Measurements from ENCODE around the gene P2RY4. TPM values are rescaled to one million over a fixed set of nuclear protein-coding genes. Genes with fewer than 3 reads are reported as not detected.

P2RY4 gene
- total and polyA plus RNA-seq, 2 of the 8 experiments (the other 6 are each of a cell fraction or from before 2014, with no cell fraction given), result 0.38 TPM; not detected in 1

- H4K5ac ChIP-seq (ENCODE audit: insufficient read length, low read depth, low read length), result no peak overlapping the region
- H3K23me2 ChIP-seq (ENCODE audit: low read depth, low read length), result no peaks in the 10 kb centered on the region
- H3K36me3 ChIP-seq (ENCODE audit: control insufficient read depth in 2 of 4, insufficient read depth in 4 of 4, low read length in 3 of 4), result no peaks in the 10 kb centered on the region
- no peak overlapping the region for H3K18ac ChIP-seq (ENCODE audit: extremely low read depth, low read length)
- H2AK5ac ChIP-seq (ENCODE audit: low read depth, low read length), result no peak overlapping the region
- H3K27me3 ChIP-seq (replicated peaks in 1 of 4; ENCODE audit: control insufficient read depth in 3 of 4, extremely low read depth in 1 of 4, insufficient read depth in 3 of 4, low read length in 3 of 4), result no peaks in the 10 kb centered on the region
- H4K91ac ChIP-seq (replicated peaks; ENCODE audit: insufficient read length, low read length), result no peak overlapping the region
- no peak overlapping the region for H2BK12ac ChIP-seq (ENCODE audit: low read depth, low read length)
- no peak overlapping the region for H3K23ac ChIP-seq (ENCODE audit: insufficient read length)
- POLR2A ChIA-PET (ENCODE audit: partially characterized antibody), result no interaction called here
- H4K8ac ChIP-seq (ENCODE audit: extremely low read depth, insufficient read depth, low read length), result no peak overlapping the region
- H3K4ac ChIP-seq (replicated peaks; ENCODE audit: insufficient read length, low read depth, low read length), result no peak overlapping the region
- no peaks in the 10 kb centered on the region for H4K20me1 ChIP-seq (replicated peaks in 1 of 2; ENCODE audit: control insufficient read depth in 1 of 2, insufficient read depth in 2 of 2, low read length in 2 of 2)
- H3K4me2 ChIP-seq (ENCODE audit: insufficient read depth in 1 of 2, low read depth in 2 of 2, low read length in 2 of 2), result no peak overlapping the region
- no peak overlapping the region for H2BK120ac ChIP-seq (replicated peaks; ENCODE audit: low read depth, low read length)
- H3K9me3 ChIP-seq (ENCODE audit: insufficient read depth in 2 of 2, low read depth in 1 of 2, low read length in 1 of 2), result no peaks in the 10 kb centered on the region
- no peak overlapping the region for H2BK20ac ChIP-seq (ENCODE audit: low read length)
- no peak overlapping the region for H2BK15ac ChIP-seq (ENCODE audit: low read length)
- WGBS, 2 experiments (ENCODE audit: extremely low coverage in 1 of 2, insufficient coverage in 1 of 2, insufficient read length in 1 of 2, insufficient replicate concordance in 2 of 2, low coverage in 1 of 2, low lambda C conversion rate in 2 of 2, missing lambda C conversion rate in 1 of 2), result 87% methylated on average over 5 of the region's 5 CpGs; no CpG with 5 or more reads in 1 of the 2 experiments
- H3K27ac ChIP-seq (ENCODE audit: low read depth, low read length), result no peak overlapping the region
- no peaks in the 10 kb centered on the region for H3K79me1 ChIP-seq (ENCODE audit: low read depth, low read length)
- H3K14ac ChIP-seq (ENCODE audit: insufficient read length), result no peak overlapping the region
- FAIRE-seq (no peak), DNase-seq (ENCODE audit: low read depth in 1 of 2, low spot score in 2 of 2) (no peak)
- H3K9ac ChIP-seq (replicated peaks in 1 of 4; ENCODE audit: extremely low read depth in 1 of 4, low read depth in 3 of 4, low read length in 3 of 4), result no peak overlapping the region
- H2BK5ac ChIP-seq (ENCODE audit: low read depth, low read length), result no peak overlapping the region
- no peaks in the 10 kb centered on the region for H3K4me1 ChIP-seq (replicated peaks in 1 of 4; ENCODE audit: control insufficient read depth in 3 of 4, insufficient read depth in 4 of 4, low read length in 3 of 4)
- CTCF ChIA-PET (ENCODE audit: partially characterized antibody), result no interaction called here
- no peak overlapping the region for H3K4me3 ChIP-seq (ENCODE audit: extremely low read depth in 1 of 4, insufficient read depth in 2 of 4, low read depth in 3 of 4, low read length in 4 of 4)
- H3K79me2 ChIP-seq (ENCODE audit: control insufficient read depth in 1 of 2, insufficient read depth in 2 of 2, low read length in 2 of 2), result no peaks in the 10 kb centered on the region
- H3K56ac ChIP-seq (replicated peaks; ENCODE audit: insufficient read length, low read depth, low read length), result no peak overlapping the region
- H2AFZ ChIP-seq (ENCODE audit: low read length), result no peak overlapping the region
- no peak for TF ChIP-seq RBBP5 (IDR thresholded peaks at IDR 0.05; ENCODE audit: borderline replicate concordance, low read depth, low read length)
- no peak for TF ChIP-seq BRCA1 (IDR thresholded peaks at IDR 0.05; ENCODE audit: low read depth, low read length)
- no peak for TF ChIP-seq TAF1 (IDR thresholded peaks at IDR 0.05; ENCODE audit: low read depth, low read length)
- no peak for TF ChIP-seq NANOG (IDR thresholded peaks at IDR 0.05; ENCODE audit: insufficient read depth, low read depth, low read length, poor library complexity, severe bottlenecking)
- TF ChIP-seq TAF7 (optimal IDR thresholded peaks at IDR 0.05; ENCODE audit: borderline replicate concordance, low read depth, low read length), result no peak
- TF ChIP-seq JUND (IDR thresholded peaks at IDR 0.05; ENCODE audit: low read length), result no peak
- TF ChIP-seq, protein P1, sequence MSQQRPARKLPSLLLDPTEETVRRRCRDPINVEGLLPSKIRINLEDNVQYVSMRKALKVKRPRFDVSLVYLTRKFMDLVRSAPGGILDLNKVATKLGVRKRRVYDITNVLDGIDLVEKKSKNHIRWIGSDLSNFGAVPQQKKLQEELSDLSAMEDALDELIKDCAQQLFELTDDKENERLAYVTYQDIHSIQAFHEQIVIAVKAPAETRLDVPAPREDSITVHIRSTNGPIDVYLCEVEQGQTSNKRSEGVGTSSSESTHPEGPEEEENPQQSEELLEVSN (IDR thresholded peaks at IDR 0.05), result no peak
- no peak for TF ChIP-seq EGR1 (IDR thresholded peaks at IDR 0.05; ENCODE audit: borderline replicate concordance, low read depth, low read length)
- no peak for TF ChIP-seq CBX5 (IDR thresholded peaks at IDR 0.05; ENCODE audit: low read depth, low read length)
- no peak for TF ChIP-seq NRF1 (IDR thresholded peaks at IDR 0.05; ENCODE audit: low read depth, low read length)
- TF ChIP-seq CBX8 (IDR thresholded peaks at IDR 0.05; ENCODE audit: borderline replicate concordance, low read depth, low read length), result no peak
- no peak for TF ChIP-seq KDM1A (IDR thresholded peaks at IDR 0.05; ENCODE audit: borderline replicate concordance, low read length)
Measured at GRCh38 chrX:70257423-70258288, 2.3 kb downstream of the P2RY4 start.
